Activated CD8-positive, alpha-beta memory T cell treated with anti-CD3 and anti-CD28 coated beads, Interleukin-2, amount 50 U/mL, for 1 hour (primary cell): ENCODE measurements around the gene DPH6.

ENCODE experiments used
- DNase-seq: peaks from one replicate; pipeline ENCODE4 v3.0.0-alpha.2; 2020; ENCODE audit errors: extremely low read depth

The DPH6 gene

DNA sequence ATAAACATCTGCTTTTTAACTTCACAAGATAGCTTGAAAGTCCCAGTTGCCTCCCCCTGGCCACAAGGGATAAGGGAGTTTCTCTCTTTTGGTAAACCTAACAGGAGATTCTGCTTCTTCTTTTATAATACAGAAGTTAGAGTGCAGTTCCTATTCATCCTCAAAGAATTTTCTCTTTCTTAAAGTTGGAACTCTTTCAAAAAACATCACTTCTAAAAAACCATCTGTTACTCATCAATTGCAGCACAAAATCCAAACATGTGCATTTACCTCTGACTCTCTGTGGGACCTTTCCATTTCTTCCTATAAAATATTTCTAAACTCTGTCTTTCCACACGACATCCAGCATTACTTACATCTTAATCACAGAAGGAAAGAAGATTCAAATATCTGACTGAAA, 5.1 kb downstream of the DPH6 start:
- no peak for DNase-seq

DNA sequence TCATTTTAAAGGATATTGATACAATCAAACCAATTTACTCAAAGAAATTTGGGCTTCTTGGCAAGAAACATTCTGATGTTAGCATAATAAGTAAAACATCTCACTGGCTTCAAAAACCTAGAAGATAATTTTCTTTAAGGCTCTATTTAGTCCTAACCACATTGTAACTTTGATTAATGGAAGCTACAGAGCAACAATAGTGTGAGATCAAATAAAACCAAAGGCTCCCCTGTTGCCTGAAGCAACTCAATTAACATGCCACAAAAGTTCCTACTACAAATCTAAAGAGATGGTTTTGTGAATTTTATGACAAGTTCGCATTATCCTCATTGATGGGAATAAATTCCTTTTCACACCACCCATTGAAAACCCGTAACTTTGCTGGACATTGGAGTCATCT, 5.9 kb downstream of the DPH6 start:
- DNase-seq: no peak

DNA sequence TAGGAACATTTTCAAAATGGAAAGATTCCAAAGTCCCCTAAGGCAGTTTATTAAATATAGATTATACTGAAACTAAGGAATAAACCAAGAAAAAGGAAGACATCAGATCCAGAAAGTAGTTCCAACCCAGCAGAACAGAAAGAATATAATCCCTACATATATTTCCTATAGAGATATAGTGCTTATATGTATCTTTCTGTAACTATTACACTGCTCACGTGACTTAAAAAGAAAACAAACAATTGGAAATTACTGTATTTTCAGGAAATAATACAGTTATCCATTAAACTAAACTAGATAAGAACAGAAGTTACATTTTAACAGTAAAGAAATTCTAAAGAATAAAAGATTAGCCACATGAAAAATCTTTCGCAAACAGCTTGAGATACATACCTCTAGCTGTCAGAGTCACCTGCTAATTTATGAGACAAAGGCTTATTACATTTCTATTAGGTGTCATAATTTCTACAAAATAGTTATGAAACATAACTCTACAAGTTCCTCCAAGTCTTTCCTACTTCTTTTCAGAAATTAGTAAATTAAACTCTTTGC, 10.5 kb downstream of the DPH6 start:
- no peak for DNase-seq

DNA sequence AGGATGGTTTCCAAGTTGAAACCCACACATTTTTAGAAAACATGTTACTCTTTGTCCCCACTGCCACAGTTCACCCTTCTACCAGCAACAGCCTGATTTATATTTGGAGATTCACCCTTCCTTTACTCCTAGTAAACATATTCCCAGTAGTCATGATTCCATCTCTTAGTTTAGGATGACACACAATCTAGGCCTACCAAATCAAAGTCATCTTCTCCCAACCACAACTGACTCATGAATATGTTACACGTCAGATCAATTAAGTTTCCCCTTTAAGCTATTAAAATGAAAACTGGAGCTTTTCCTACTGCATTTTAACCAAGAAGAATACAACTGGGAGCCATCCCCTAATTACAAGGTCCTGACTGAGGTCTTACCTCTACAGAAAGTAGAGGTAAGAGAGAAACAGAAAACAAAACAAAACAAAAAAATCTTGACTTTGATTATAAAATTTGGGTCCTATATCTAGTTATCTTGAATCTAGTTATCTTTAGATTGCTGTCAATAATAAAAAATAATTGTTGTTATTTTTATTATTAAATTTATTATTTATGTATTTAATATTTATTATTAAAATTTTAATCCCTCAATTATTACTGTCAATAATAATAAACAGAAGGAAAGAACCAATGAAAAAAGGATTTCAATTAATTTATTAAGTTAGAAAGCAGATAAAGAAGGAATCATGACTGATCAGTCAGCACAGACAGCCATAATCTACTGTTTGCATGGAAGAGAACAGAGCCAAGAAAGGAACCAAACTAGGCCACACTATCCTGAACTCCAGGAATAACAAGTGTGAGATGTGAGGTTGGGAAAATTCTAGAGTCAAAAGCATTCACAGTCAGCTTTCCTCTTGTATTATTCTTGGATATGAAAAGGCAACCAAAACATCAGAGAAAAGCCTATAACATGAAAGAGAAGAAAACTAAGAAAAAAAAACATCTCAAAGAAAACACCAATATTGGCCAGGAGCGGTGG, 12.5 kb downstream of the DPH6 start:
- DNase-seq: no peak

DNA sequence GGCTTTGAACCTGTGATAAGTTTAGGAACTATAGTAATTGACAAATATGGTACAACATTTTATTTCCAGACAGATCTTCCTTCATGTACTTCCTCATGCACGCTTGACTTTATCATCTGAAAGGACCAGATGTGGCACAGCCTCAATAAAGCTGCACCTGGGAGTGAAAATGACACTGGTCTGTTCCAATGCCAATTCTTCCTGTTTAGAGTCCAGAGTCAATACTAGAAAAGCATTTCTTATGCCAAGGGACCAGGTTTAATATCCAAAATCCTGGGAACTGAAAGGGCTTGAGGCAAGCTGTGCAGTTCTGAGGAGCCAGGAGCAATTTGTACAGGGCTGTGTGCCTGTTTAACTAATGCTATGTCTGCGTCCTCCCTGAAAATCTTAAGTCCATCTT, 15.3 kb downstream of the DPH6 start:
- no peak for DNase-seq

DNA sequence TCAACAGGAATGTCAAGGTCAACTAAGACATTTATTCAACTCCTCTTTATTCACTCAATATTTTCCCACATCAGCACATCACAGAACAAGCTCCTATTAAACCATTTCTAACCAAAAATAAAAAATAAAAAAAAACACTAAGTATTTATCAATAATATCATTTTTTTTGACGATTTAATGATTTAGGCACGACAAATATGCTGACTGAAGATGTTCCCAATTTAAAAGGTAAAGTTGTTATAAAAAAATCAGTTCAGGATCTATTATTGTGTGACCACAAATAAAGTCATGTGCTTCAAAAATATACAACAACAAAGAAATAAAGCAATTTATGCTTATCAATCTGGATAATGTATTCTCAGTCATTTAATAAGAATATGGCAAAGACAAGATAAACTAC, 16.2 kb downstream of the DPH6 start:
- DNase-seq: no peak

DNA sequence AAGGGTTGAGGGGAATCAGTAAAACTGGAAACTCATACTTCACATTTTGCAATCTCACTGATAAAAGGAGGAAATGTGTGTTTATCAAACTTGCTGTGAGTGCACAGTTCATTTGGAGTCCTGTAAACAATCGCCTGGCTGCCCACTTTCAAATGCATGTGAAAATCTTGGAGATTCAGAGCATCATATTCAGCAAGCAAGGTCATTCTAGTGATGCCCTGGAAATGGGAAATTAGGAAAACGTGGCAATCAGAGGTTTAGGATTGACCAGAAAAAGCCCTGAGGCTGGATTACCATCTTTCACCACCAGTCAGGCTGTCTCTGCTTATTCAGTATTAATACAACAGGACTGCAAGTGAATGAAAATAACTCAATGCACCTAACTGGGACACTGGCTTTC, 23.9 kb downstream of the DPH6 start:
- DNase-seq: no peak

DNA sequence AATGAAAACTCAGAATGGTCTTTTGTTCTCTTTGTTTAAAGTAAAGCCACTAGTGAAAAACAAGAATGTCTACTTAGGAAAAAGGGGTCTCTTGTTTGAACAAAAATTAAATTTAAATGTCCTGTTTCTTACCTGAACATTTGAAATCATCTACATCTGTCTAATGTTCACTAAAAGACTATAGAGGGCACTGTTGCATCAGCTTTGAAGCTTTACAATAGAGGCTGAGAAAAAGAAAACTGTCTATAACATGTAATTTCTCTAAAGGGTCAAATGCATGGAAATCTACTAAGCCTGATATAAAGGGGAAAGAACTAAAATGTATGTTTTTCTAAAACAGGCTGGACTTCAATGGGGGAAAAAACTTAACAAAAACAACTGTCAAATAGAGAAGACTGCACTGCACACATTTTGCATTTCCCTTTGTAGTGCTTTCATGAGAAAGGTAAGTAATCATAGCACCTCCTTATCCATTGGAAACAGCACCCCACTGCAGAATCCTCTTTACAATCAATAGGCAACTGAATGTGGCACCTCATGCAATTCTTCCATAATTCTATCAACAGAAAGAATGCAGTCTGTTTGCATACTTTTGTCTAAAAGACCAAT, 26.3 kb downstream of the DPH6 start:
- DNase-seq: no peak

DNA sequence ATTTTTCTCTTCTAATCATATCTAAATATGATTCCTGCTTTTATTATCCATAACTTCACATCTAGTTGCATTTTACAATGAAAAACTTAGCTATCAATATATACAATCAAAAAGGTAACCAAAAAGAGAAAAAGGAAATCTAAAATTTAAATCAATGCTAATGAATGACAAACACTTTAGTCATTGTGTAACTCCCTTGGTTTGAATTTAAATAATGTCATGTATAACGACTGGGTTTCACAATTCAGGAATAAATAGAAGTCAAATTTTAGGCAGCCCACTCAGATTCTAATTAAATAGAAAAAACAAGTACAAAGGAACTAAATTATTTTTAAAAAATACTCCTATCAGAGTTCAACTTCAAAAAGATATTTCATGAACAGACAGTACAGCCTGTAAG, 26.9 kb downstream of the DPH6 start:
- no peak for DNase-seq

DNA sequence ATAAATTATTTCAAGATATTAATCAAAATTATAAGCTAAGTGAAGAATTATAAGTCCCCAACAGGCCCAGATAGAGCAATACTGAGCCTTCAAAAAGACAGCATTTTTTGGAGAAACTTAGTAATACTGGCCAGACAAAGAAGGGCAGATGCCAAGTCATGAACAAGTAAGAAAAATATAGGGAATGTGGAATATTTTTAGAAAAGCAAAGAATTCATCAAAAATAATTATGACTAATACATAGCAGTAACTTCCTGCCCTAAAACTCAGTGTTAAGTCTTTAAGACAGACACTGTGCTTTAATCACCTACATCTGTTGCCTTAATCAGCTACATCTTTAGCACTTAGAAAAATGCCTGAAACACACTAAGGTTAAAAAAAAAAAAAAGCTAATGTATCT, 31.2 kb downstream of the DPH6 start:
- DNase-seq: no peak

DNA sequence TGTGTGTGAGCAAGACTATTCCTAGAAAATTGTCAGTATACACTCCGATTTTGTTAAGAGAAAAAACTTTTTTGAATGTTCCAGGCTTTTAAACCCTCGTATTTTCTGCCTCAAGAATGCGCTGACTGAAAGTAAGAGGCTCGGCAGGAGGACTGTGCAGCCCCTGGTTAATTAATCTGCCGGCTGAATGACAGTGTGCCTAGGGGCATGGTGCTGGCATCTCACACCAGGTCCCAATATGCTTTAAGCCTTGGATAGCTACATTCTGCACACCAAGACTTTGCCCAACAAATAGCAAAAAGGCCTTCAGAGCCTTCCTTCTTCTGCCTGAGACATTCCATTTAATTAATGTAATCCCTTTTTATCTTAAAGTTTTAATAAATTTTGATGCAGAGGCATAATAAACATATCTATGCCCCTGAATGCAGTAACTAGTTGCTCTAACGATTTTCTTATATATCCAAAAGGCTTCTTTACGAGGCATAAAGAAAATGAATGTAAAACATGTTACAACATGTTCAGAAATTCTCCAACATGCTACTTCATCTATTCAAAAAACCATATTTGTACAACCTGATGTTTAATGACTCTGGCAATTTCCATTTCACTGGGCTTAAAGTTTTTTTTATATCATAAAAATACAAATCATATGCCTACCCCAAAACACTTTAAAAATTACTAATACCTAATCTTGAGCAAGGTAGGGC, 37.9 kb downstream of the DPH6 start:
- DNase-seq: no peak

DNA sequence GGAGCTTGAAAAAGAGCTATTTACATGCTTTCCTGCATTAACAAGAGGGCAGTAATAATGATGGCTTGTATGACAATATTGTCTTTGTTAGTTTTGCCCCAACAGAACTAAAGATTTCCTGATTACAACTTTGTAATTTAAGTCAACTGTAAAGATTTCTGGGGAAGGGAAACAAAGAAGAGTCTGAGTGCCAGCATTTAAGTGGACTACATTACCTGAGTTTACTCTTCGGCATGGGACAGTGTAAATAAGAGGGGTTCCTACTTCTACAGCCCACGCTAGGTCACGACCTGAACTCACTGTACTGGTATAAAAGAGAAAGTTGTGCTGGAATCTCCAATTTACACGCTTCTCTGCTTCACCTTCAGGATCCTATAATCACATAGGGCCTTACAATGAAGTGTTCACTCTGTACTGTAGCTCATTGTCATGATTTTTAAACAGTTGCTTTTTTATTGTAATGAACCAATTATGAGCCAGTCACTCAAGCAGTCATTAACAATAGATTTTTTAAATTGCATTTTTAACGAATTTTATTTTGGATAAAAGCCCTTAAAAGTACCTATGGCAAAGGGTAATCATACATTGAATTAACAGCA, 39.6 kb downstream of the DPH6 start:
- no peak for DNase-seq

DNA sequence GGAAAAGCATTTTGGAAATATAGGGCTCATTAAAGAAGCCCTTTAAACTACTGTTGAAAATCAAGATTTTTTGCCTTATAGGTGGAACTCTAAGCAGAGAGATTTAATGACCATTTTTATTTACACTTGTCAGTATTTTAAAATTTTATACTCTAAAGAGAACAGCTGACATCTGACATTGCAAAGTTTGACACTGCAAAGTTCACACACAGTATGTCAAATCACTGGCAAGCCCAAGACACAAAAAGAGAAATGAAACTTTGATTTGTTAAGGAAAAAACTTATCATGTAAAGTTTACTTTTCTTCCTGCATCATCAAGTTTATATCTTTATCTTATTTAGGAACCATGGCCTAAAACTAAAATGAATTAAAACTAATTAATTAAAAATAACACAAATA, 40.2 kb downstream of the DPH6 start:
- no peak for DNase-seq

DNA sequence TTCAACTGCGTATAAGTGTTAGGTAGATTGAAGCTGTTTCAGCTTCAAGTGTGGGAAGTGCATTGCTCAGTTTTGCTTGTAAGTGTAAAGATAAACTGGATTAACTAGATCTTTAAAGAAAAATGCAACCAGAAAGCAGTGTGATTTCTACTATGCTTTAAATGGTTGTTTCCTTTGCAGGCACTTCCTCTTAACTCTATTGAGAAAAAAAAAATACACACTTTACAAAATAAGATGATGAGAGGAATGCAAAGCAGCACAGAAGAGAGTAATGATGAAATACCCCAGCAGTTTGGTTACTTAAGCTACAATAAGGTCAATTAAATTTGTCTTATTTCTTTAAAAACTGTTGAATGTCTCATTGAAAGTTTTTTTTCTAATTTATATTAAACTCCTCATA, 40.8 kb downstream of the DPH6 start:
- no peak for DNase-seq

DNA sequence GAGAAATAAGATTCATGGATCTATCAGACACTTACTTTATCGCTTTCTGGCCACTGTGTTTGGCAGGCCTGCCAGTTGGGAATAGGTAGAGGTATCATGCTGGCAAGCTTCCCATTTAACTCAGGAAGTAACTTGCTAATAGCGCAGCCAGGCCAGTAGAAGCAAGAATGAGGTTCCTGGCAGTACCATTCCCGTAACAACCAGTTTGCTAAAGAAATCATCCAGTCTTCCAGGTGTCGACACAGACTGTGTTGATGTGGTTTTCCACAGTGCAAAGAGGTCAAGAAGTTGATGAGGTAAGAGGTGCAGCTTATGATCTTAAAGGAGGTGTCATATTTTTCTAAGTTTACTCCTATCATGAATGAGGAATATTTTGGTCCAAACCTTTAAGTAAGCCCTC, 46.2 kb downstream of the DPH6 start:
- DNase-seq: no peak

DNA sequence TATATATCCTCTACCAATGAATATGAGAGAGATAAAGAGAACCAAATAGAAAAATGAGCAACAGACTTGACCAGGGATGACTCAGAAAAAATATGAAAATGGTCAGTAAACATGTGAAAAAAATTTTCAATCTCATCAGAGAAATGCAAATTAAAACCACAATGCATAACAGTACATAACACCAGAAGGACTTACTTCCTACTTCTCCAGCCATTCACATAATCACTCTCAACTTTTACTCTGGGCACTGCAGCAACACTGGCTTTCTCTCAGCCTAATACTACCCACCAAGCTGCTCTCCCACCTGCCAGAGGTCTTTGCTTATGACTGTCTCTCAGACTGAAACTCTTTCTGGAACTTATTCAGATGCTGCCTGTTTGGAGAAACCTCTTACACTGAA, 49.4 kb downstream of the DPH6 start:
- DNase-seq: no peak

DNA sequence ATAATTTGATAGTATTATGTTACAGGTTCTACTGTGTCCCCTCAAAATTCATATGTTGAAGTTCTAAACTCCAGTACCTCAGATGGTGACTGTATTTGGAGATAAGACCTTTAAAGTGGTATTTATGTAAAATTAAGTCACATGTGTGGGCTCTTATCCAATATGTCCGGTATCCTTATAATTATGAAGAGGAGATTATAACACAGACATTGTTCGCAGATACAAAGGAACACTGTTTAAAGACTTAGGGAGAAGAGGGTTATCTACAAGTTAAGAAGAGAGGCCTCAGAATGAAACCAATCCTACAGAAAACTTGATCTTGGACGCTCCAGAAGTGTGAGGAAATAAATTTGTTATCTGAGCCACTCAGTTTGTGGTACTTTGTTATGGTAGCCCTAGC, 50.9 kb downstream of the DPH6 start:
- DNase-seq: no peak

DNA sequence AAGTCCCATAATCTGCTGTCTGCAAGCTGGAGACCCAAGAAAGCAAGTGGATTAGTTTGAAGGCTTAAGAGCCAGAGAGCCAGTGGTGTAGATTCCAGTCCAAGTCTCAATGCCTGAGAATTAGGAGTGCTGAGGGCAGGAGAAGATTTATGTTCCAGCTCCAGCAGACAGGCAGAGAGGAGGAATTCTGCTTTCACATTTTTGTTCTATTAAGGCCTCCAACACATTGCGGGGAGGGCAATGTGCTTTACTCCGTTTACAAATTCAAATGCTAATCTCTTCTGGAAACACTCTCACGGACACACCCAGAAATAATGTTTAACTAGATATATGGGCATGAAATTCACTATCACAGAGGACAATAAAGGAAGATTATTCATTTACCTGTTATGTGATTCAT, 54.0 kb downstream of the DPH6 start:
- DNase-seq: no peak

DNA sequence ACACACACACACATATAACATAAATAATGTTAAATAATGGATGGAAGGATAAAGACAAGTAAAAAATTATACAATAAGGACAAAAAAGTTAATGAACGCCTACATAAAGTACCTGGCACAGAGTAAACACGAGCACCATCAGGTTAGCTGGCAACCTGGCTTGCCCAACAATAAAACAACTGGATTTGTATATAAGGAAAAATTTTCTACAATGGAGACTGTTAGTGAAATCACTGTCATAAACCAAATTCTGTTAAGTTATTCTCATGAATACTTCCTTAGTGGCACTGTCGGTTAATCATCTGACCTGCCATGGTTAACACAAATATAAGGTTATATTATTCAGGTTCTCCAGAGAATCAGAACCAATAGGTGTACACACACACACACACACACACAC, 54.8 kb downstream of the DPH6 start:
- DNase-seq: no peak

DNA sequence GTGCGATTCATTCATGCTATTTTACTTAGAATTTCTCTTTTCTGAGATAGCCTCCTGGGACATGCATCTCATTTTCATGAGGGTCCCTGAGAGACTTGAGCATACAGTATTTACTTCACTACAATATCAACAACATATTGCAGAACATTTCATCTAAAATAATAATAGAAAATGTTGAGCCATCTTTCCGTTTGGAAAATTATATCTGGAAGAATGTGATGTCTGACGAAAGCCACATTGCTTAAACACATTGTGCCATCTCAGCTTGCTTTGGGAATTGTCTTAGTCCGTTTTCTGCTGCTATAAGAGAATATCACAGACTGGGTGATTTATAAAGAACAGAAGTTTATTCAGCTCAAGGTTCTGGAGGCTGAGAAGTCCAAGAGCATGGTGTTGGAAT, 55.5 kb downstream of the DPH6 start:
- DNase-seq: no peak

DNA sequence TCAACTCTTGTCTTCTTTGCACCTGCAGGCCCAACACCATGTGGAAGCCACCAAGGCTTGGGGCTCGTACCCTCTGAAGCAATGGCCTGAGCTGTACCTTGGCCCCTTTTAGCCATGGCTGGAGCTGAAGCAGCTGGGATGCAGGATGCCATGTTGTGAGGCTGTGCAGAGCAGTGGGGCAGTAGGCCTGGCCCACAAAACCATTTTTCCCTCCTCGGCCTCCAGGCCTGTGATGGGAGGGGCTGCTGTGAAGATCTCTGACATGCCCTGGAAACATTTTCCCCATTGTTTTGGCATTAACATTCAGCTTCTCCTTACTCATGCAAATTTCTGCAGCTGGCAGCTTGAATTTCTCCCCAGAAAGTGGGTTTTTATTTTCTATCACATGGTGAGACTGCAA, 58.5 kb downstream of the DPH6 start:
- DNase-seq: no peak

DNA sequence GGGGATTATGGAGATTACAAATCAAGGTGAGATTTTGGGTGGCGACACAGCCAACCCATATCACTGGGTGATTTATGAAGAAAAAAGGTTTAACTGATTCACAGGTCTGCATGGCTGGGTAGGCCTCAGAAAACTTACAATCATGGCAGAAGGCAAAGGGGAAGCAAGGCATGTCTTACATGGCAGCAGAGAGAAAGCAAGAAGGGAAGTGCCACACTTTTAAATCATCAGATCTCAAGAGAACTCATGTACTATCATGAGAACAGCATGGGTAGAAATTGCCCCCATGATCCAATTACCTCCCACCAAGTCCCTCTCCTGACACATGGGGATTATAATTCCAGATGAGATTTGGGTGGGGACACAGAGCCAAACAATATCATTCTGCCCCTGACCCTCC, 59.7 kb downstream of the DPH6 start:
- no peak for DNase-seq
